BJ (cell line): ENCODE measurements around the gene TGIF1. TPM values are rescaled to one million over a fixed set of nuclear protein-coding genes. Genes with fewer than 3 reads are reported as not detected.

ENCODE experiments used
- CTCF ChIA-PET: fragments of 350-600 bp; formaldehyde crosslinking; extraction: SDS; loops from one replicate; lab custom pipeline; 2021; ENCODE audit warnings: antibody characterized with exemption, inconsistent platforms; lab: Yijun Ruan, JAX
- POLR2A ChIA-PET: fragments of 300-600 bp; sonication (Branson Sonifier 250); formaldehyde crosslinking; extraction: SDS; loops from one replicate; lab custom pipeline; 2021; ENCODE audit warnings: antibody characterized with exemption; lab: Charles Lee
- DNase-seq: peaks from one replicate; pipeline ENCODE4 v3.0.0-alpha.2; 2011; ENCODE audit warnings: low read depth
- H3K27me3 ChIP-seq: 2 replicates; pipeline ENCODE4 v1.6.0; 2011; ENCODE audit warnings: low read length; ENCODE audit not compliant: control insufficient read depth, insufficient read depth
- H3K36me3 ChIP-seq: 2 replicates; pipeline ENCODE4 v1.5.1; 2011; ENCODE audit warnings: low read length; ENCODE audit not compliant: control insufficient read depth, insufficient read depth
- H3K4me3 ChIP-seq: 2 replicates; pipeline ENCODE4 v1.5.1; 2011; ENCODE audit warnings: low read depth, mild to moderate bottlenecking, control low read depth, low read length
- polyA plus RNA-seq: library from polyadenylated mRNA; depleted of rRNA; stranded (reverse); fragments of >200 nt; gene quantifications from 2 replicates; pipeline ENCODE4 v1.2.3, GENCODE V29; 2011
- TF ChIP-seq, protein P1 (sequence below): IDR thresholded peaks from 2 replicates; pipeline ENCODE4 v1.5.1; 2011; ENCODE audit warnings: low read depth, mild to moderate bottlenecking, control low read depth, inconsistent platforms, low read length, moderate library complexity; ENCODE audit not compliant: insufficient read depth

TGIF1 gene
- polyA plus RNA-seq, 1 experiment = 78.9 TPM

DNA sequence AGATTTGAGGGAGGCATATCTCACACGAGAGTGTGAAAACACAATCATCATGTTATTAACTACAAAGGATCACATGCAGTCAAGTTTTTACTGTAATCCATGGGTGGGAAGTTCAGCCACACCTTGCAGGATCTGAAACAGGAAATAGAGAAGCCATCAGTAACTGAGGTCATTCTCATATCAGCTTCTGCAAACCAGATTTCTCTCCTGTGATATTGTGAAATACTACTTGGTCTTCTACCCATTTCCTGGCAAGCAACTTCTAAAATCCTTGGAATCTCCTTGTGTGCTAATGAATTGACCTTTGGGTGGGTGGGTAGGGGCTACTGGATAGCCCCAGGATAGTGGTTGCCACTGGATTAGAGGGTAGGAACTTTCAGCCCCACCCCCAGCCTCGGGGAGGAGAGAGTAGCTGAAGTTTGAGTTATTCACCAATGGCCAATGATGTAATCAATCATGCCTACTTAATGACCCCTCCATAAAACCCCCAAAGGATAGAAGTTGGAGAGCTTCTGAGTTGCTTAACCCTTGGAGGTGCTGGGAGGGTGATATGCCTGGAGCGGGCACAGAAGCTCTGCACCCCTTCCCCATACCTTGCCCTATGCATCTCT lies 25.6 kb upstream of the TGIF1 start:
- ChIA-PET POLR2A (interaction anchor here (0.6 kb wide), 1 partner anchor 170 kb away, joined by 3 read pairs; no protein-coding TSS in a partner anchor), CTCF (interaction anchor here (0.6 to 1.0 kb wide), 3 partner anchors 9 to 55 kb away, joined by 3 to 7 read pairs (median 3); no protein-coding TSS in a partner anchor)
- no peak overlapping the region for H3K4me3 ChIP-seq
- DNase-seq = no peak
- no peaks in the 10 kb centered on the region for H3K36me3 ChIP-seq
- no peaks in the 10 kb centered on the region for H3K27me3 ChIP-seq
- TF ChIP-seq, protein P1, sequence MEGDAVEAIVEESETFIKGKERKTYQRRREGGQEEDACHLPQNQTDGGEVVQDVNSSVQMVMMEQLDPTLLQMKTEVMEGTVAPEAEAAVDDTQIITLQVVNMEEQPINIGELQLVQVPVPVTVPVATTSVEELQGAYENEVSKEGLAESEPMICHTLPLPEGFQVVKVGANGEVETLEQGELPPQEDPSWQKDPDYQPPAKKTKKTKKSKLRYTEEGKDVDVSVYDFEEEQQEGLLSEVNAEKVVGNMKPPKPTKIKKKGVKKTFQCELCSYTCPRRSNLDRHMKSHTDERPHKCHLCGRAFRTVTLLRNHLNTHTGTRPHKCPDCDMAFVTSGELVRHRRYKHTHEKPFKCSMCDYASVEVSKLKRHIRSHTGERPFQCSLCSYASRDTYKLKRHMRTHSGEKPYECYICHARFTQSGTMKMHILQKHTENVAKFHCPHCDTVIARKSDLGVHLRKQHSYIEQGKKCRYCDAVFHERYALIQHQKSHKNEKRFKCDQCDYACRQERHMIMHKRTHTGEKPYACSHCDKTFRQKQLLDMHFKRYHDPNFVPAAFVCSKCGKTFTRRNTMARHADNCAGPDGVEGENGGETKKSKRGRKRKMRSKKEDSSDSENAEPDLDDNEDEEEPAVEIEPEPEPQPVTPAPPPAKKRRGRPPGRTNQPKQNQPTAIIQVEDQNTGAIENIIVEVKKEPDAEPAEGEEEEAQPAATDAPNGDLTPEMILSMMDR = no peak

- Histone ChIP-seq H3K36me3 (no peaks in the 10 kb centered on the region), H3K4me3 (no peak overlapping the region), H3K27me3 (no peaks in the 10 kb centered on the region)
- DNase-seq = no peak
- ChIA-PET CTCF (interaction anchor here (0.7 to 1.0 kb wide), 2 partner anchors 10 kb away, joined by 3 to 7 read pairs; no protein-coding TSS in a partner anchor), POLR2A (no interaction called here)
- TF ChIP-seq, protein P1 = no peak
Observed at GRCh38 chr18:3425030-3425429, 24.9 kb upstream of the TGIF1 start.

- Histone ChIP-seq H3K36me3 (no peaks in the 10 kb centered on the region), H3K4me3 (no peak overlapping the region), H3K27me3 (no peaks in the 10 kb centered on the region)
- TF ChIP-seq, protein P1 = no peak
- POLR2A ChIA-PET = no interaction called here
- CTCF ChIA-PET = interaction anchor here (1.0 kb wide), 1 partner anchor 10 kb away, joined by 7 read pairs; no protein-coding TSS in a partner anchor
- no peak for DNase-seq
Observed at GRCh38 chr18:3425446-3425845, 24.5 kb upstream of the TGIF1 start.

- Histone ChIP-seq H3K4me3 (no peak overlapping the region), H3K36me3 (no peaks in the 10 kb centered on the region), H3K27me3 (no peaks in the 10 kb centered on the region)
- TF ChIP-seq, protein P1 = no peak
- ChIA-PET POLR2A (no interaction called here), CTCF (no interaction called here)
- DNase-seq = no peak
Observed at GRCh38 chr18:3426074-3426473, 23.9 kb upstream of the TGIF1 start.

GRCh38 chr18:3427944-3428343 lies 22.0 kb upstream of the TGIF1 start:
- ChIA-PET POLR2A (no interaction called here), CTCF (interaction anchor here (0.6 kb wide), 1 partner anchor 109 kb away, joined by 5 read pairs; no protein-coding TSS in a partner anchor)

More at GRCh38 chr18:3427944-3428343, 22.0 kb upstream of the TGIF1 start:
- TF ChIP-seq, protein P1 = no peak
- Histone ChIP-seq H3K36me3 (no peaks in the 10 kb centered on the region), H3K4me3 (no peak overlapping the region), H3K27me3 (no peaks in the 10 kb centered on the region)
- DNase-seq = no peak
